SU-DHL-6 (cell line): Measurements from ENCODE around the gene TNFRSF12A.

ENCODE experiments used
- H2AFZ ChIP-seq: fragments of 200-600 bp; sonication (generic); 2 replicates; pipeline ENCODE4 v1.6.1; 2014; ENCODE audit warnings: low read depth, mild to moderate bottlenecking, moderate library complexity, mixed read lengths, antibody characterized with exemption, low read length; ENCODE audit not compliant: severe bottlenecking
- H3F3A ChIP-seq: fragments of 200-600 bp; shearing (Covaris generic); 2 replicates; pipeline ENCODE4 v1.6.0; 2016; ENCODE audit warnings: antibody characterized with exemption, mild to moderate bottlenecking; ENCODE audit not compliant: insufficient read depth
- H3K27ac ChIP-seq: fragments of 200-600 bp; sonication (generic); 2 replicates; pipeline ENCODE4 v1.5.1; 2016; ENCODE audit warnings: low read depth, mild to moderate bottlenecking, low read length, moderate library complexity, mixed read lengths
- H3K27me3 ChIP-seq: fragments of 200-600 bp; sonication (generic), shearing (Covaris generic); 2 replicates; pipeline ENCODE4 v1.6.0; 2014; ENCODE audit warnings: mild to moderate bottlenecking, low read length
- H3K36me3 ChIP-seq: fragments of 200-600 bp; sonication (generic); 2 replicates; pipeline ENCODE4 v1.6.1; 2014; ENCODE audit warnings: mild to moderate bottlenecking, low read length, mixed read lengths
- H3K4me2 ChIP-seq: fragments of 300-600, 200-600 bp; shearing (Covaris generic), sonication (generic); 2 replicates; pipeline ENCODE4 v1.6.0; 2014; ENCODE audit warnings: low read length, low read depth, mild to moderate bottlenecking; ENCODE audit not compliant: poor library complexity, severe bottlenecking
- H3K4me3 ChIP-seq: fragments of 200-600 bp; sonication (generic); 2 replicates; pipeline ENCODE4 v1.5.1; 2014; ENCODE audit warnings: antibody characterized with exemption, low read length, mild to moderate bottlenecking, mixed read lengths; ENCODE audit not compliant: insufficient read depth, poor library complexity, severe bottlenecking
- H3K79me2 ChIP-seq: fragments of 200-600 bp; sonication (generic); 2 replicates; pipeline ENCODE4 v1.6.1; 2014; ENCODE audit warnings: mild to moderate bottlenecking, low read length, moderate library complexity; ENCODE audit not compliant: insufficient read depth
- H3K9ac ChIP-seq: fragments of 200-600 bp; sonication (generic); 2 replicates; pipeline ENCODE4 v1.7.0; 2014; ENCODE audit warnings: mild to moderate bottlenecking, low read length
- H3K9me2 ChIP-seq: fragments of 200-600 bp; sonication (generic); replicated peaks from 2 replicates; pipeline ENCODE4 v1.6.1; 2014; ENCODE audit warnings: low read length; ENCODE audit not compliant: insufficient read depth
- H3K9me3 ChIP-seq: fragments of 200-600 bp; sonication (generic); 2 replicates; pipeline ENCODE4 v1.6.1; 2014; ENCODE audit warnings: low read length, mixed read lengths; ENCODE audit not compliant: insufficient read depth
- H4K20me1 ChIP-seq: fragments of 200-600 bp; sonication (generic); 2 replicates; pipeline ENCODE4 v1.6.1; 2014; ENCODE audit warnings: low read depth, mild to moderate bottlenecking, antibody characterized with exemption, low read length, moderate library complexity, mixed read lengths
- CTCF ChIP-seq: fragments of 200-600 bp; sonication (generic); IDR thresholded peaks from one replicate; pipeline ENCODE4 v1.5.1; 2017; ENCODE audit warnings: antibody characterized with exemption, mild to moderate bottlenecking, low read length, moderate library complexity; ENCODE audit not compliant: insufficient read depth, poor library complexity, severe bottlenecking
- EZH2phosphoT487 ChIP-seq: fragments of 200-600 bp; sonication (generic), shearing (Covaris generic); conservative IDR thresholded peaks from 2 replicates; pipeline ENCODE4 v1.6.1; 2018; ENCODE audit warnings: mild to moderate bottlenecking, antibody characterized with exemption, low read length, moderate library complexity, mixed read lengths

The TNFRSF12A gene

GRCh38 chr16:2976673-2977072 is 43.5 kb upstream of the TNFRSF12A start:
- H3K4me2 ChIP-seq, result no peak overlapping the region
- peaks cover 28% of the 10 kb centered on the region for H3F3A ChIP-seq
- no peaks in the 10 kb centered on the region for H3K36me3 ChIP-seq
- H4K20me1 ChIP-seq, result peaks cover 4% of the 10 kb centered on the region; the same call in 1 of the 2 replicates
- H3K27me3 ChIP-seq, result no peaks in the 10 kb centered on the region
- H2AFZ ChIP-seq, result no peak overlapping the region
- H3K79me2 ChIP-seq, result peaks cover 23% of the 10 kb centered on the region
- H3K27ac ChIP-seq, result no peak overlapping the region
- H3K9me3 ChIP-seq, result no peaks in the 10 kb centered on the region
- no peak overlapping the region for H3K4me3 ChIP-seq
- no peak overlapping the region for H3K9ac ChIP-seq
- no peak for TF ChIP-seq CTCF
- no peak for TF ChIP-seq EZH2phosphoT487
- H3K9me2 ChIP-seq, result no peaks in the 10 kb centered on the region

GRCh38 chr16:2977440-2977839 is 42.7 kb upstream of the TNFRSF12A start:
- no peaks in the 10 kb centered on the region for H3K27me3 ChIP-seq
- no peak overlapping the region for H3K4me2 ChIP-seq
- H3F3A ChIP-seq, result peaks cover 28% of the 10 kb centered on the region
- H3K9me3 ChIP-seq, result no peaks in the 10 kb centered on the region
- H3K27ac ChIP-seq, result no peak overlapping the region
- peaks cover 23% of the 10 kb centered on the region for H3K79me2 ChIP-seq
- H4K20me1 ChIP-seq, result no peaks in the 10 kb centered on the region
- TF ChIP-seq CTCF (no peak), EZH2phosphoT487 (no peak)
- no peaks in the 10 kb centered on the region for H3K36me3 ChIP-seq
- no peaks in the 10 kb centered on the region for H3K9me2 ChIP-seq
- H3K9ac ChIP-seq, result no peak overlapping the region; the same call in 1 of the 2 replicates
- no peak overlapping the region for H2AFZ ChIP-seq
- H3K4me3 ChIP-seq, result no peak overlapping the region

- peak overlapping the region; percentile 90 for H3K9ac ChIP-seq
- H3K4me3 ChIP-seq, result peak overlapping the region; percentile 83
- TF ChIP-seq EZH2phosphoT487, result no peak
- no peak for TF ChIP-seq CTCF
- peaks cover 21% of the 10 kb centered on the region for H3F3A ChIP-seq
- peak overlapping the region; percentile 80 for H3K27ac ChIP-seq
- H3K27me3 ChIP-seq, result no peaks in the 10 kb centered on the region
- no peaks in the 10 kb centered on the region for H3K36me3 ChIP-seq
- peaks cover 23% of the 10 kb centered on the region for H3K79me2 ChIP-seq
- peak overlapping the region; percentile 21 for H2AFZ ChIP-seq
- no peaks in the 10 kb centered on the region for H4K20me1 ChIP-seq
- no peaks in the 10 kb centered on the region for H3K9me2 ChIP-seq
- H3K4me2 ChIP-seq, result peak overlapping the region; percentile 59
- H3K9me3 ChIP-seq, result no peaks in the 10 kb centered on the region
These were observed 40.4 kb upstream of the TNFRSF12A start for GRCh38 chr16:2979669-2980226.
